HG03575 (cell line): ENCODE data around the gene ATP2C1.
"Not testable (repeated sequence)": the region's sequence is repeated elsewhere in the genome, so short reads cannot be mapped to it uniquely, and the experiment has no call there.

ENCODE experiments used
- ATAC-seq: cut with Tn5 transposase; IDR thresholded peaks from one replicate; pipeline ENCODE4 v1.9.1; 2021; ENCODE audit not compliant: unreplicated experiment, insufficient number of reproducible peaks, low FRiP score; ENCODE audit errors: extremely low read depth

ATP2C1 gene

GRCh38 chr3:130967281-130967680, 73.4 kb downstream of the ATP2C1 start:
- no peak for ATAC-seq

- no peak for ATAC-seq
Observed at GRCh38 chr3:130968221-130968620, 74.3 kb downstream of the ATP2C1 start.

DNA sequence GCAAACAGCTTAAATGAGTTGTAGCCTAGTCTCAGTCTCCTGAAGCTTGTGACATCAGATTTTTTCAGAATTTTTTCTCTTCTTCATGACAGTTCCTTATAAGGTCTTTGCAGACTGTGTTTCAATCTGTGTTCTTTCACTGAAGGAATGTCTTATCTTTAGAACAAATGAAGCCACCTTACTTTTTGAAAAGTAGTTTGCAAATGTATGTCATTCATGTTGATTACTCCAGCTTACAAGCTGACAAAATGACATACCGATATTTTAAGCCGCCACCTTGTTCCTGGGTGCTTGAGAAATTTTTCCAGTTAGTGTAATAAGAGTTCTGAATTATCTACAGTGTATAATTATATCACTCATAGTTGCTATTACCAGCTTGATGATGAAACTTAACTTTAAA, 75.7 kb downstream of the ATP2C1 start:
- ATAC-seq: no peak

DNA sequence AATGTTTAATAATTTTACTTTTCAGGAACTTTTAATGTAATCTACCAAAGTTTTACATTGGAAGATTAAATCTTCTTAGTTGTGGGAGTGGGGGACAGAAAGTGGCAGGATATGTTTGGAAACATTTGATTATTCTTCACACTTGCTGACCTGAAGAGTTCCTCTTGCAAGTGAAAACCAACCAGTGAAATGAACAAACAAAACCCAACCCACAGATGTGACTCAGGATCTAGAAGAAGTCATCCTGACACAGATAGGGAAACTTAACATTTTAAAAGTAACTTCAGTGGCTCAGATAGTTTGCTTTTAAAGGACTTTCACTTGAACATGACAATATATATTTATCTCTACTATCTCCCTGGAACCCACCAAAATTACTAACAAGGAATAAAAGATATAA, 77.3 kb downstream of the ATP2C1 start:
- no peak for ATAC-seq

GRCh38 chr3:130972592-130972991, 78.7 kb downstream of the ATP2C1 start:
- ATAC-seq: not testable (repeated sequence)

GRCh38 chr3:130973406-130973805, 79.5 kb downstream of the ATP2C1 start:
- no peak for ATAC-seq

- ATAC-seq: no peak
Observed at GRCh38 chr3:130974201-130974600, 80.3 kb downstream of the ATP2C1 start.

DNA sequence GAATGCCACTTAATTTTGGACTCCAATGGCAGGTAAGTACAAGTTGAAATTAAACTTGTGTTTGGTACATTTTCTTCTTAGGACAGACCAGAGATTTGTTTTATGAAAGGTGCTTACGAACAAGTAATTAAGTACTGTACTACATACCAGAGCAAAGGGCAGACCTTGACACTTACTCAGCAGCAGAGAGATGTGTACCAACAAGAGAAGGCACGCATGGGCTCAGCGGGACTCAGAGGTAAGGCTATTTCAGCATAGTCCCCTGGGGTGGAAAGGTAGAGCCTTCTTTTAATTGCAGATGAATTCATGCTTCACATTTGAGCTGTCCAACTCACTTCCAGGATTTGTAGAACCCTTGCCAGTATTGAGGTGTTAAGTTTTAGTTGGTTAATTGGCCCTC, 81.4 kb downstream of the ATP2C1 start:
- no peak for ATAC-seq

DNA sequence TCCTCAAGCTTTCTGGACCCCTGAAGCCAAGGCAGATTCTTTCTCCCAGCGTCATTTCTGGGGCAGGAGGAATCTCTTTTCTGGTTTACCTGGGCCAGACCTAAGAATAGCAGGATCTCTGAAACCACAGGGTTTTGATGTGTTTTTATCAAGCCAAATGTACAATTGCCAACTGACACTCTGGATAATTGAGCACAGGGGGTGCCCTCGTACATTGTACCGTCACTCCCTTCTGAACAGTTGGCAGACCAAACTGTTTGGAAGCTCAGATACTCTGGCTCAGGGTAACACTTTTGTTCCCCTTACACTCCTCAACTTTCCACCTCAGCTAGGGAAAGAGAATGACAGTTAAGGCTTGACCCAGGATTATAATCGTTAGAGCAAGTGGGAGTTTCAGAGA, 82.8 kb downstream of the ATP2C1 start:
- no peak for ATAC-seq

DNA sequence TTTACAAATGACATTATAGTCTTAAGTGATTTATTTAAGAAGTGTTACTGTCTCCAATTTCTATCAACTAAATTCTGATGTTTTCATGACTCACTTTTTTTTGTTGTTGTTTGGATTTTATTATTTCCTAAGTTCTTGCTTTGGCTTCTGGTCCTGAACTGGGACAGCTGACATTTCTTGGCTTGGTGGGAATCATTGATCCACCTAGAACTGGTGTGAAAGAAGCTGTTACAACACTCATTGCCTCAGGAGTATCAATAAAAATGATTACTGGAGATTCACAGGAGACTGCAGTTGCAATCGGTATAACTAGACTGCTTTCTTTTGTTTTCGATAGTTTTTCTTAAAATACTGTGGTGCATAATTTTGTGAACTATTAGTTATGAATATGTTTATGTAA, 85.2 kb downstream of the ATP2C1 start:
- ATAC-seq: no peak

- ATAC-seq: no peak
Observed at GRCh38 chr3:130981469-130981868, 87.6 kb downstream of the ATP2C1 start.

GRCh38 chr3:130990282-130990681, 96.4 kb downstream of the ATP2C1 start:
- ATAC-seq: no peak

GRCh38 chr3:130991126-130991525, 97.2 kb downstream of the ATP2C1 start:
- ATAC-seq: no peak

DNA sequence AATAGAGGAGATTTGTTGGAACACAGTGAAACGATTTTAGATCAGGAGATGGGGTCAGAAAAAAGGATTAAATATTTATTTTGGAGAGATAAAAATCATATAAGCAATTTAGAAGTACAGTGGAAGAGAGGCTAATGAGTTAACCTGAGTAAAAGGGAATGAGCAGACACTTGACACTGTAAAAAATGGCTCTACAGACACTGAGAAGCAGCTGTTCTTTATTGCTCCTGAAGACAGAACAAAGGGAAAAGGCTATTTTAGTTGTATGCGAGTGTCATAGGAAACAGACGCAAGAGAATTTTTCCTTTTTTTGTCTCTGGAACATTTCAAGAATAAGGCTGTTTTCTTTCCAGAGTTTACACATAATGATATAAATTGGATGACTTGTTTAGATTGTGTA, 98.5 kb downstream of the ATP2C1 start:
- ATAC-seq: no peak

GRCh38 chr3:130997289-130997688, 103.4 kb downstream of the ATP2C1 start:
- ATAC-seq: no peak

GRCh38 chr3:131001071-131001470, 107.2 kb downstream of the ATP2C1 start:
- no peak for ATAC-seq

- ATAC-seq: no peak
Observed at GRCh38 chr3:131004603-131005002, 110.7 kb downstream of the ATP2C1 start.

DNA sequence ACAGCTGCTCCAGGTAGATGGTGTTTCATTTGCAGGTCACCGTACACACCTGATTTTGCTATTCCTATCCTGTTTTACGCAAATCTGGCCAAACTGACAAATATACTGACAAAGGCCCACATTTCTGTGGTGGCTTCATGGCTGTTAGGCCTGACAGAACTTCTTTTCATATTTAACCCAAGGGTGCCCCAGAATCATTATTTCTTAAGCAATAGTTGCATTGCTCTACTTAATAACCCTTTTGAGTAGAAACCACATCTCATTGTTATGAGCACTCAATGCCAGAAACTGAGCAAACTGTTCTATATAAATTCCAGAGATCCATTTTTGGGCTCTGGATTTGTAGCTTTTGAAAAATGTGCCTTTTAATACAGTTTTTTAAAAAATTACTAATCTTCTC, 113.4 kb downstream of the ATP2C1 start:
- ATAC-seq: no peak

DNA sequence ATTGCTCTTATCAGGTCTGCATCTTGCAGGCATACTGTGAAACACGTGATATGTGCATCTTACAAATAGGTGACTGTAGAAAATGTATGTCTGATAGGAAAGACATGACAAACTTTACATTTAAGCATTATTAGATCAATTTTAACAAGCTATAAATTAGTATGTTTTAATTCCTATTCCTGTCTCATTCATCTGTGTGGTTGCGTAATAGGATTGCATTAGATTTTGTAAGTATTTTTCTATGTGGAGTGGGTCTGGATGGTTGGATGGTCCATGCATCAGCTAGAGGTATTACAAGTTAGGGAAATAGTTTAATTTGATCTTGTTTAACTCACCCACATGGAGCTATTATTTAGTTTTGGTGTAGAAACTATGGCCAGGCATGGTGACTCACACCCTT, 113.9 kb downstream of the ATP2C1 start:
- ATAC-seq: no peak

DNA sequence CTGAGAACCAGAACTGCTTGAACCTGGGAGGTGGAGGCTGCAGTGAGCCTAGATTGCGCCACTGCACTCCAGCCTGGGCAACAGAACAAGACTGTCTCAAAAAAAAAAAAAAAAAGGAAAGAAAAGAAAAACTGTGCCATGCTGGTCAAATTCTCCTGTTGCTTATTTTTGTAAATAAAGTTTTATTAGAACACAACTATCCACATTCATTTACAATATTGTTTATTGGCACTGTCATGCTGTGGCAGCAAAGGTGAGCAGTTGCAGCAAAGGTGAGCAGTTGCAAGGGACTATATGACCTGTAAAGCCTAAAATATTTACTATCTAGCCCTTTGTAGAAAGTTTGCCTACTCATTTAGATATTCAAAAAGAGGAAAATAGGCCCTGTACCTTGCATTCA, 114.4 kb downstream of the ATP2C1 start:
- ATAC-seq: no peak

DNA sequence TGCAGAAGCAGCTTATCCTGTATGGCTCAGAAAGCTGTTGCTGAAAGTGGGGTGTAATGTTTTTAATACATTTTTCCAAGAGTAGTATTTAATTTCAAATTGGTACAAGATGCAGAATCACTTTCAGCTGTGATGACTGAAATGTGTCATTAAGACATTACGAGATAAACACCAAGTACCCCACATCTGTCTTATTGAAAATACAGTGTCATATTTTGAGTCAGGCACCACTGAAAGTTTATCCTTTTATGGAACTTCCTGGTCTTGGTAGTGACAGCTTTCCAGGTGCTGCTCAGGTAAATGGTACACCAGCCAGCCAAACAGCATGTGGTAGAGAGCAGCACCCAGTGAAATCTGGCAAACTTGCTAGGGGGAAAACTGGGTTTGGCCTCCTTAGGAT, 115.8 kb downstream of the ATP2C1 start:
- ATAC-seq: no peak

GRCh38 chr3:131018970-131019369, 125.1 kb downstream of the ATP2C1 start:
- ATAC-seq: no peak
